ENCODE data around the gene GJA8.
"Not testable (repeated sequence)": the region's sequence is repeated elsewhere in the genome, so short reads cannot be mapped to it uniquely, and the experiment has no call there.

GJA8 gene

GRCh38 chr1:147927689-147928088 is 25.1 kb downstream of the GJA8 start:
- not testable (repeated sequence) for DNase-seq (ENCODE audit: low read depth in 2 of 2)

GRCh38 chr1:147928236-147929132 is 25.9 kb downstream of the GJA8 start, which contains the start of gene GPR89B:
Gene GPR89B (plus strand): TSS chr1:147928420. CDS start chr1:147928537, 117 bp downstream.
- peak; percentile 87 to 92 for DNase-seq (ENCODE audit: low read depth in 2 of 2)

GRCh38 chr1:147931137-147931536 is 28.5 kb downstream of the GJA8 start:
- DNase-seq (ENCODE audit: low read depth in 2 of 2) = not testable (repeated sequence)

- DNase-seq (ENCODE audit: low read depth in 2 of 2) = not testable (repeated sequence)
Measured at GRCh38 chr1:147935296-147935695, 32.7 kb downstream of the GJA8 start.

- DNase-seq (ENCODE audit: low read depth in 2 of 2) = not testable (repeated sequence)
Measured at GRCh38 chr1:147940456-147940855, 37.9 kb downstream of the GJA8 start.

GRCh38 chr1:147942563-147942962 is 40.0 kb downstream of the GJA8 start:
- DNase-seq (ENCODE audit: low read depth in 2 of 2) = not testable (repeated sequence)

- DNase-seq (ENCODE audit: low read depth in 2 of 2) = not testable (repeated sequence)
Measured at GRCh38 chr1:147949517-147949916, 46.9 kb downstream of the GJA8 start.

Measured in activated CD4-positive, alpha-beta T cell treated with anti-CD3 and anti-CD28 coated beads for 24 hours (primary cell).